Muscle of back (tissue), 11 donors: ENCODE measurements around the gene GPR39. TPM values are rescaled to one million over a fixed set of nuclear protein-coding genes. Genes with fewer than 3 reads are reported as not detected.

Experiments
- DNase-seq, 3 donors: peaks; one replicate each; pipeline versions ENCODE4 v3.0.0 to v3.0.0-alpha.2; 2013
- polyA plus RNA-seq, 10 donors: library from polyadenylated mRNA; unstranded; fragments of 120-200 nt; gene quantifications; one replicate each; pipeline ENCODE4 v1.2.1, GENCODE V29; 2013; ENCODE audit not compliant: insufficient read length in 10 of 10

The GPR39 gene
- polyA plus RNA-seq, 10 donors, result 0.08 to 0.27 (median 0.16) TPM; not detected in 1

DNA sequence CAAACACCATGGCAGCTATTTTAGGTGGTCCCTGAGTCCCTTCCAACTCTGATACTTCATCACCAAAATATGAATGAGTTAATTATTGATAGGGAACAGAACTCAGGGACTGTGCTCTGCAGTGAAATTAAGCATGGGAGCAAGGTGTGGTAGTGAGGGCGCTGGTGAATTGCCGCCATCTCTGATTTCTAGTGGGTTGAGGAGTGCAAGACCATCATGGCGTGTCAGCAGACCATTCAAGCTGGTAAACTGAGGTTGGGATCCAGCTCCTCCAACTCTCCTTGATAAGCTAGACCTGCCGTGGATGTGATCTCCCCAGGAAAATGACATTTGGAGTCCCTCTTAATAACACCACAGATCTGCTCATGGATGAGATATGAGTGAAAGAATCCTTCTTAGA is 183.0 kb downstream of the GPR39 start:
- no peak for DNase-seq

DNA sequence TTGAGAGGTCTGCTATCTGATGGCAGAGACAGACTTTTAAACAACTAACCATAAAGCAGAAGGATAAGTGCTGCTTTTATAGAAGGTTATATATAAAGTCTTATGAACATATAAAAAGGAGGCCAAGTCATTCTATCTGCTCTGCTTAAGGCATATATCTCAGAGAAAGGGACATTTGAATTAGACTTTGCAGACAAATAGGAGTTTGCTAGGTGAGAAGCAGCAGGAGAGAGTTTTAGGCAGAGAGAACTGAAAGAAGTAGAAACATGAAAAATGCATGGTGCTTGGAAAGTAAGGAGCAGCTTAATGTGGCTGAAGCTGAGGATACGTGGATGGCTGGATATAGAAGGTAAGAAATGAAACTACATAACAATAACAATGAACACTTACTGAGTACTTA is 188.0 kb downstream of the GPR39 start:
- DNase-seq, result no peak

DNA sequence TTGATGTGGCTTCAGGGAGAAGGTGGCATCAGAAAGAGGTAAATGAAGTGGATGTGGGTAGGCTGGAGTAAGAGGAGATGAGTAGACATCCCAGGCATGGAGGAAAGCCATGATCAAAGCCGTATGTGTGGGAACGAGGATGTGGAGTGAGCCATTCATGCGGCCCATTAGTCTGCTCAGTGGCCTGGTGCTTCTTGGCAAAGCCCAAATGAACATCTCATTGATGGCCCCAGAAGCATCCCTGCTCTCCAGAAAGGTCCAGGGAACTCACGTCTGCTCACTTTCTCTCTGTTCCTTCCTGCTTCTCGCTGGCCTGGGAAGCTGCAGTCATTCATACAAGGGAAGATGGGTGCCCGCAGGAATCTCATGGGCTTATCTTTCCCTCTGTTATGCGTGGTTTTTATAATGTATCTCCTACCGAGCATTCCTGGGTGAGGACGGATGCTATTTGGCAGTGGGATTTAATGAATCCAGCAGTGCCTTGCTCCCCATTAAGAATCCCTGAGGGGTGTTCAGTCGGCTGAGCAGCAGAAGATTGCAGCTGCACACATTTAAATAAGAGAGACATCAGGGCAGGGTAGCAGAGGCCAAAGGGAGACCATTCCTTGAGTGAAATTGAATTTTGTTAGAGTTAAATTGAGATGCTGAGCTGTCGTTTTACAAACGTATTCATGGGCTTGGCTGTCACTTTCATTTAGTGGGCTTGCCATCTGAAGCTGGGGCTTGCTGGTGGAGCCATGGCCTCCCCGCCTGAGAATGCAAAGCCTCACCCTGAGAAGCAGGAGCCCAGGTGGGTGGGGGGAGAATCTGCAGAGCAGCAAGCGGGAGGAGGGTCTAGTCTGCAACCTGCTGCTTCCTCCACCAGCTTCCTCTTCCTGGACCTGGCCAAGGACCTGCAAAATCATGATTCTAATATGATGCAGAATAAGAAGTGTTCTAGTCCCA is 188.9 kb downstream of the GPR39 start:
- DNase-seq, result no peak

DNA sequence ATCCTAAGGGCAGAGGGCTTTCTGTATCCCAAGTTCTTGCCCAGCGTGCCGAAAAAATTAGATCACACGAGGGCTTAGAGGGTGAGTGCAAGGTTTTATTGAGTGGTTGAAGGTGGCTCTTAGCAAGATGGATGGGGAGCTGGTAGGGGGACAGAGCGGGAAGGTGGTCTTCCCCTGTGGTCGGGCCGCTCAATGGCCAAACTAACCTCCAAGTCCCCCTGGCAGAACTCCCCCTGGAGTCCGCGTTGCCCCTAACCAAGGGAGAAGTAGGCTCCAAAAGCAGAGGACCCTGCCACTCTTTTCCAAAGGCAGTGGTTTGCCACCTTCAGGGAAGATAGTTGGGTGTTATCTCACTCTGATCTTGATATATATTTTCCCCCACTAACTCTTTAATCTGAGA is 190.0 kb downstream of the GPR39 start:
- no peak for DNase-seq

DNA sequence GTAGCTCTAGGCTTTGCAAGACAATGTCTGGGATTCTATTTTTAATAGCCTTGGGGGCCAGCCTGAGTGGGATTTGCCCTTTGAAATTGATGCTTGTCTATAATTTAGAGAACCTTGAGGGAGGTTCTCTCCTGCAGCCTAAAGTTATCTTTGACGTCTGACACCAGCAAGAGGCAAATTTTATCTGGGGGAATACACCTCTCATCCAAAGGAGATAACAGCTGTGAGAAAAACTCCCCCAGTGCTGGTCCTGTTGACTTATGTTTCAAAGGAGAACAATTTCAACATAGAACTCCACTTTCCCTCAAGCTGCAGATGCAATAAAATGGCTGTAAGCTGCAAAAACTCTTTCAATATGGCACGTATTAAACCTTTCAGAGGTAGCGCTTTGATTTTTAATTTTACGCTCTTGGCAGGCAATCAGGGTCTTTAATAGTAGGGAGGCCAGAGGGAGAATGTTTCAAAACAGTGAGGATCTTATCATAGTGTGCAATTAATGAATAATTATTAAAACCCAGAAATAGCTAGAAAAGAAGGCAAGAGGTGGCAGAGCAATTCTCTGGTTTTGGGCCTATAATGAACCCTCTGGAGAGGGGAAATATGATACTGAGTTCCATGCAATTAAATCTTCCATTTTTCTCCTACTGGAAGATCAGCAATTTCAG is 191.0 kb downstream of the GPR39 start:
- DNase-seq, result no peak

DNA sequence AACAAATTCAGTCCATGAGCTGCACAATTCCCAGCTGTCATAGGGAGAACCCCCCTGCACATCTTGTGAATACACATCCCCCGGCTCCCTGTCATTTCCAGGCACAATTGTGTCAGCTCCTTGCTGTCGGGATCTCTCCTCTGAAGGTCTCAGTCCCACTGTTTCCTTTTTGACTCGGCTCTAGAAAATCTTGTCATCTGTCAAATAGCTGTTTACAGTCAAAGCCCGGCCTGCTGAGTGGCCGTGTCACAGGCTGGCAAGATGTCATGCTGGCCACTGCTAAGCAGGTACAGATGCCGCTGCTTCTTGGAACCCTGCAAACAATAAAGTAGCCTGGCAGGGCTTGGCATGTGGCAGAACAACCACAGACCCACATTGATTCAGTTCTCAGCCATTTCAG is 191.7 kb downstream of the GPR39 start:
- no peak for DNase-seq

DNA sequence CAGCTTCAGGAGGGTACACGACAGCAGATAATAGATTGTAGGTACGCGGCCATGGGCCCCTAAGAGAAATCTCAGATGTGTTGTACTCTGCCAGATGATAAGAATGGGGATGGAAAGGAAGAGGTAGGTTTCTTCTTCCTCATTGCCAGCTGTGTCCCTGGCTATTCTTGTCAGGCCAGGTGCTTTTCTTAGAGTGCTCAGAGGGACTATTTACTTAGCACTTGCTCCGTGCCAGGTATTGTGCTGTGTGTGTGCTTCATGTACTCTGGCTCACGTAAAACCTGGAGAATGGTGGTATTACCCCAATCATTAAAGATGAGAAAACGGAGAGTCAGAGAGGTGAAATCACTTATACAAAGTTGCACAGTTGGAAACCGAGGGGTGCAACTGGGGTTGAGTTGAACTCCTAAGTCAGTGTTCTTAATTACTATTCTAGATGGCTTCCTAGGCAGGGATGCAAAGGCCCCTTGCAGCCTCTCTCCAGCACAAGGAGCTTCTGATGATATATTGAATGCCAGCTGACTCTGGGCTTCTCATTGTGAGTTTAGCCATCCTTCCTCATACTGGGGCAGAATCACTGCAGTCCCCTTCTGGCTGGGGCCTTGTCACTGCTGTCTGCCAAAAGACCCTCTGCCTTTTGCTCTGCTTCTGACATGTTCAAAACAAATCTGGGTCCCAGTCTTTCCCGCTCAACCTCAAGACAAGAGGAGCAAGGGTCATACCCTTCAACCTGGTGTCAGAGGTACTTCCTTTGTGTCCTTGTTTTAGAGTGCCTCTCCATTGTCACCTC is 192.7 kb downstream of the GPR39 start:
- DNase-seq, result no peak

DNA sequence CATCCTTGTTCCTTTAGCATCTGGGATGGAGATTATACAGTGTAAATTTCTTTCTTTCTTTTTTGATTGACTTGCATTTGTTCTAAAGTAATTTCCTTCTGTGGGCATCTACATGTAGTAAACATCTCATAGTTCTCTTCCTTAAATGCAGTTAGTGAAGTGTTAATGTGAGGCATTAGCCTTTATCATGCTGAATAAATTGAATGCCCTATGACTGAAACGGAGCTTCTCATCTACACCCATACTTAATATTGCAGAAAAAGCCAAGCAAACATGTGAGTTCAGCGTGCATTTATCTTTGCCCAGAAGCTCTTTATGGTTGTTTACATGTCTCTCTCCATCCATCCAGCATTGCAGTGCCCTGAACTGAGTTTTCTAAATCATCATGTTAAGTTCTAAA is 195.1 kb downstream of the GPR39 start:
- DNase-seq, result no peak

DNA sequence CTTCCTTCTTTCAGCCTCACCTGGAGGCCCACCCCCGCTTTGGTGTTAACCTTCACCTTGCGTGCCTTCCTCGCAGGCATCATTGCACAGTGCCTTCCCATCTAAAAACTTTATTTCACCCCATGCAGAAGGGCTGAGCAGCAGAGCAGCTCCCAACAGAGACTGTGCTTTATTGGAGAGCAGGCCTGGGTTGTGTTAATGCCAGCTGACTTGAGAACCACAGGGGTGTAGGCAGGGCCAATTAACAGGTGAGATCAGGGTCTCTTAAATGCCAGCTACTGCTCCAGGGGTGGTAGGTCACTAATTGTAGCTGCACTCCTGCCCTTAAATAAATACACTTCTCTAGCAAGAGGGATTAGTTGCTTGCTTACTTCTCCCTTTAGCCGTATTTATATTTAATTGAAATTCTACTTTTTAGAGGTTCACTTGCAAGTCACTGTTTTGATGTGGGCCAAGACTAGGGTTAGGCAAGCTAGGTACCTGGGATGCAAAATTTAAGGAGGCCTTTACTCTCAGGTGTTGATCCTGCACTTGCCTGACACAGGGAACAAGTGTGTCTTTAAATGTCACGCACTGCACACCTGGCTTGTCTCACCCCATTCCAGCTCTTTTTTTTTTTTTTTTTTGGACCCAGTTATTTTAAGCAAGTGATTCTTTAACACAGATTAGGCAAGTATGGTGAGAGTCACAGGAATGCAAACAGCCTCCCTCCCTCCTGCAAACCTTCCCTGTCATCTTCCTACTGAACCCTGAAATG is 198.9 kb downstream of the GPR39 start:
- no peak for DNase-seq

DNA sequence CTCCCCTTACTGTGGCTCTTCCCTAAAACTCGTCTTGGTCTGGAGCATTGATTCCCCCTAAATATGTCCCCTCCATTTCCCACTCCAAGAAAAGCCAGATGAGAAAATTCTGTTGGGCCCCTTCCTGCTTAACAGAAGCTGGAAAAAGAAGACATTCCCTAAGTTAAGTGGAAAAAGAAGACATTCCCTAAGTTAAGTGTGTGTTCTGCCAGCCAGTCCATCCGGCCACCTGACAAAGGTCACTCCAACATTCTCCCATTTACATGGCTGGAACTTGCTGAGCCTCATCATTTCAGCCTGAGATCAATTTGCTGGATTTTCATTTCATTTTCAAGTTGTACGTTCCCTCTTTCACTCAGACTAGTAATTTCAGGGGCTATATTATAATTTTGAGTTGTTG is 201.4 kb downstream of the GPR39 start:
- DNase-seq, result no peak

DNA sequence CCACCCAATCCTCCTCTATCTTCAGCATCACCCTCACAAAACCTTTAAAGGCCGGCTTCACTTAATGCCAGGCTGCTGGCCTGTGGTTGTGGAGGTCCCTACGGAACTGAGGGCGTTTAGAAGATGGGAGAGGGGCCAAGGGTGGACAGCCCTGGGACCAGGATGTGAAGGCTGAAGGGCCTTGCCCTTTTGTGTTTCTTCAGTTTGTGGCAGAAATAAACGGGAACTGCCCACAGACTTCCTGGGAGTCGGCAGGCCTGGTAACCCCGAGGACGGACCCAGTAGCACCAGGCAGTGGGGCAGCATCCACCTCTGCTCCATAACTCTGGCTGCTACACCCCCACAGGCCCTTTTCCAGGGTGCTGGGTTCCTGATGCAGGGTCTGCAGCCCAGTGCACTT is 202.1 kb downstream of the GPR39 start:
- no peak for DNase-seq

DNA sequence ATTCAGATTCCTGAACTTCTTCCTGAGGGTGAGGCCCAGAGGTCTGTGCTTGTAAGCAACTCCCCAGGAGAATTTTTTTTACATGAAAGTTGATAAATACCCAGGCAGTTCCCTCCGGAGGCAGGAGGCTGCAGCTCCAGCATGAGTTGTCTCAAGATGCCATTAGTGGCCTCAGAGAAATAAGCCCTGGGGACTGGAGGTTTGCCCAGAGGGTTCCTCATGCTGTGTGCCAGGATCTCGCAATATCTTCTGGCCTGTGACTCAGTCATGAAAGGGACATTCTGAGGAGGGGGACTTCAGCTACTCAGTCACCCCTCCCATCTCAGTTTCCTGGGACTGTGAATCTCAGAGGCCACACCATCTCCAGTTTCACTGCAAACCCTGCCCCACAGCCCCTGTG is 203.5 kb downstream of the GPR39 start:
- DNase-seq, result no peak

DNA sequence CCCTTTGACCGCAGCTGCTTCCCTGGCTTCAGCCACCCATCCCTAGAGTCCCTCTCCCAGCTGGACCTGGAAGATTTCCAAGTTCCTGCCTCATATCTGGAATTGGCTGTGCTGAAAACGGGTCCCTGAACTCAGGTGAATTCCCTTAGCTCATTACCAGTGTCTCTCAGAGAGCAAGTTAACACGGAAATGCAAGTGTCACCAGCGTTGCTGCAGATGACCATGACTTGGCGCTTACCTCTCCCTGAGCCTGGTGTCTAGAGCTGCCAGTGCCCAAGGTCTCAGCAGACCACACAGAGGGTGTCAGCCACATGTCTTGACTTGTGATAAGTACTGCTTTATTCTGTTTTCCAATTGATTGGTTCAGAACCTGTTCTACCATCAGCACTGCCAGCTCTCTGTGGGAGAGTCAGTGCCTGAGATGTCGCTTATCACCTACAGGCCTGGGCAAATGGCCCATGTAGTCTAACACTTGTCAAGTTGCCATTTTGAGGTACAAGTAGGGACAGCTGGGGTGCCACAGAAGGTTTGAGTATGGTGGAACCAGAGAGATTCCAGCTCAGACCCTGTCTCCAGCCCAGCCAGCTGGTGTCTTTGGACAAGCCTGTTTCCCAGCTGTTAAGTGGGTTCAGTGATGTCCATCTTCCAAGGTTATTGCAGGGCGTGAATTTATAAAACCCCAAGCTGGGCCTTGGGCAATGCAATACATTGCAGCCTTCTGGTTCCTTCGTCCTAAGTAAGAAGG is 204.7 kb downstream of the GPR39 start:
- no peak for DNase-seq

DNA sequence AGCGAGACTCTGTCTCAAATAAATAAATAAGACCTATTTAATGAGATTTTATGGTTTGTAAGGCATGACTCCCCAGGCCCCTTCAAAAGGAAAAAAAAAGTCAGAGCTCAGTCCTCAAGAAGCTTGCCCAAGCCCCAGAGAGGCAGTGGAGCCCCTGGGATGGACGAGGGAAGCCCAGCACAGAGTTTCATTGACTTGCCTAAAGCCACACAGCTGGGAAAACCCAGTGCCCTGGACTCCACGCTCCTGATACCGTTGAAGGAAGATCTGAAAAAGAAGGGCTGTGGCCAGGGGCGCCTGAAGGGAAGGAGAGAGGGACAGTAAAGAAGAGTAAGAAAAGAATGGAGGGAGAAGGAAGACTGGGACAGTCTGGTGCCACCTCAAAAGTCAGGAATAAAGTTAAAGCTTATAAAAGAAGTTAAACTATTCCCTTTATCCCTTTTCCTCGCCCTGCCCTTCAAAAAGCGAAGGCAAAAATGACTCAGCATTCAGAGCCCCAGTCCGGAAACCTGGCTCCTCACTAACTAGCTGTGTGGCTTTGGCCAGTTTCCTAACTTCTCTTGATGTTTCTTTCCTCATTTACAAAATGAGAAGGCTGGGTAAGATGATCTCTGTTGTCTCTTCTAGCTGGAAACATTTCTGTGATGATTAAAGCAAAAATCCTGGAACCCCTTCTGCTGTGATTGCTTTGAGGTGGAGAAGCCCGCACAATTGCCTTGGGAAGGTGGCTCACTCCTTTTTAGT is 206.7 kb downstream of the GPR39 start:
- peak; percentile 35 to 47 (median 44) for DNase-seq

DNA sequence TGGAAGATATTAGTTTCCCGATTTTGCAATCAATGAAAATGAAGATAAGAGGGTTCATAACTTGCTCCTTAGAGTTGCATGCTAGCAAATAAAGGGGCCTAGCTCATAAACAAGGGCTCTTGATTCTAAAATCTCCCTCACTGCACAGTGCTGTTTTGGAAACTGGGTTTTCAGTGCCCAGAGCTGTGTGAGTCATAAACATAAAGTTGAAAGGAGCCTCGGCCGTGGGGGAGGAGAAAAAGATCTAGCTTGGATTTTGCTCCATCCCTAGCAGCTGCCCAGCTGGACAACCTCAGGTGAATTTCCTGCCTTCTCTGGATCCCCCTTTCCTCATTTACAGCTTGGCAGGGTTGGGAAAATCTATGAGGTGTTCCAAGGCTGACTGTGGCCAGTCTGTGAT is 210.9 kb downstream of the GPR39 start:
- DNase-seq, result no peak

DNA sequence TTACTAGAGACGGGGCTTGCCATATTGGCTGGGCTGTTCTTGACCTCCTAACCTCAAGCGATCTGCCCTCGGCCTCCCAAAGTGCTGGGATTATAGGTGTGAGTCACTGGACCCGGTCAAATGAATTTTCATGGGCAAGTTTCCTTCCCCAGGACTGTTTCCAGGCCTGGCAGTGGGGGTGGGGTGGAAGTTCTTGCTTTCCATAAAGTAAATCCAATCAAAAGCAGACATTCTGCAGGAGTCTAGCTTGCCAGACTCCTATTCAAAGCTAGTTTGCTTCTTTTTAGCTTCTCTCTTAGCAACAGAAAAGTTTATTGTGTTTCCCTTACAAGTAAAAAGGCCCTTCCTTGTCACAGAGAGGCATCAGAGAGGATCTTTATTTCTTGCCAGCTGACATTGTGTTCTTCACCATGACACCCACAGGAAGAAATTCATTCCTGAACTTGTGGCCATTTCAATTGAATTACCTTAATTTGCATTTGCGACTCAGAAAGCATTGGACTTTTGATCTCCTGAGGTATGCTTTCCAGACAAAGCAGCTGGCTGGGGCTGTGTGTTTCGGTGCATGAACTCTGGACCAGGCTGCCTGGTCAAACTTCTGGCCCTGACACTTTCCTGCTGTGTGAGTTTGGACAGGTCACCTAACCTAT is 215.5 kb downstream of the GPR39 start:
- peak in 2 of 3 donors; percentile 13 to 37 for DNase-seq

DNA sequence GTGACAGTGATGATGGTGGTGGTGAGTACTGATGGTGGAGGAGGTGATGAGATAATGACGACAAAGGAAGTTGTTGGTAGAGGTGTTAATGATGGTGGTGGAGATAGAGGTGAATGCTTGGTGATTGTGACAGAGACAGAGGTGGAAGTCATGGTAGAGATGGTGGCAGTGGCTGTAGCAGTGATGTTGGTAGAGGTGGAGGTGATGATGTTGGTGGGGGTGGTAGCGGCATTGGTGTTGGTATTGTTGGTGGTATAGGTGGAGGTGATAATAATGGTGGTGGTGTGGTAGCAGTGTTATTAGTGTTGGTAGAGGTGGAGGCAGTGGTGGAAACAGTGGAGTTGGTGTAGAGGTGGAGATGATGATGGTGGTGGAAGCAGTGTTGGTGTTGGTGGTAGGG is 217.0 kb downstream of the GPR39 start:
- DNase-seq, result no peak

DNA sequence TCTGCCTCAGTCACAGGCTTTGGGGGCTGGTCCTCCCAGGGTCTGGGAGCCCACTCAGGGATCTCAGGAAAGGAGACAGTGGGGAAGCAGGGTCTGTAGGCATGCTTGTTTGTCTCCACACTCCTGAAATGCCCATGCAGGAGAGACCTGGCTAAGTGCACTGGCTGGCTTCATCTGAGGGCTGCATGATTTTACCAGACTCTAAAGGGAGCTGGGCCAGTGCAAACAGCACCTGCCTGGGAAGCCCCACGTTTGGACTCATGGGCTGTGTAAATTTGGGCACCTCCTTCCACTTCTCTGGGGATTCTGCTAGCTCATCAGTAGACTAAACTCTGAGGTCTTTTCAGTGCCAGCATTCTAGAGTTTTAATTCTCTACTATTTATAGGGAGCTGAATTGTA is 219.7 kb downstream of the GPR39 start:
- no peak for DNase-seq

DNA sequence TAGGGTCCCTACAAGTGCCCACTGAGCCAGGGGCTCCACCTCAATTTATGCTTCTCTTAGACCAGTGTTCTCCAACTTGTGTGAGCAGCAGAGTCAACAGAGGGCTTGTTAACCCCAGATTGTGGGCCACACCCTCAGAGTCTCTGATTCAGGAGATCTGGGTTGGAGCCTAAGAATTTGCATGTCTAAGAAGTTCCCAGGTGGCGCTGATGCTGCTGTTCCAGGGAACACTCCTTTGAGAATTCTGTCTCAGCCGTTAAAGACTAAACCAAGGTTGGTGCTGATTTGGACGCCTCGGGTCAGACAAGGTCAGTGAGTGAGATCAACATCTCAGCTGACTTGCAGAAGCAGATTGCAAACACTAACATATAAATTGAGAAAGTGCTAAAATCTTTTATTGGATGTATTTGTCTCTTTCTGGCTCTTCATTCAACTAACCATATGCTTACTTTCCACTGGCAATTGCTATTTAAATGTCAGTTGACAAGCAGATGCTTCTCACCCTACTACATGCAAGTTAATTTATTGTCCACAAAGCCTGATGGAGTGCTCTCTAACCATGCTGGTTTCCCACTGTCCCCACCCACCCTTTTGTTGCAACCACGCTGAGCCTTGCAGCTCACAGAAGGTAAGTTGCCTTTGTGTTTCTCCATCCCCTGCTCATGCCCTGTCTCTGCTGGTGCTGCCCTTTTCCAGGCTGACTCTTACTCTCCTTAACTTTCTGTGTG is 221.9 kb downstream of the GPR39 start:
- DNase-seq, result no peak
